Measurements from ENCODE around the gene TOB1.

The TOB1 gene, protein sequence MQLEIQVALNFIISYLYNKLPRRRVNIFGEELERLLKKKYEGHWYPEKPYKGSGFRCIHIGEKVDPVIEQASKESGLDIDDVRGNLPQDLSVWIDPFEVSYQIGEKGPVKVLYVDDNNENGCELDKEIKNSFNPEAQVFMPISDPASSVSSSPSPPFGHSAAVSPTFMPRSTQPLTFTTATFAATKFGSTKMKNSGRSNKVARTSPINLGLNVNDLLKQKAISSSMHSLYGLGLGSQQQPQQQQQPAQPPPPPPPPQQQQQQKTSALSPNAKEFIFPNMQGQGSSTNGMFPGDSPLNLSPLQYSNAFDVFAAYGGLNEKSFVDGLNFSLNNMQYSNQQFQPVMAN

DNA sequence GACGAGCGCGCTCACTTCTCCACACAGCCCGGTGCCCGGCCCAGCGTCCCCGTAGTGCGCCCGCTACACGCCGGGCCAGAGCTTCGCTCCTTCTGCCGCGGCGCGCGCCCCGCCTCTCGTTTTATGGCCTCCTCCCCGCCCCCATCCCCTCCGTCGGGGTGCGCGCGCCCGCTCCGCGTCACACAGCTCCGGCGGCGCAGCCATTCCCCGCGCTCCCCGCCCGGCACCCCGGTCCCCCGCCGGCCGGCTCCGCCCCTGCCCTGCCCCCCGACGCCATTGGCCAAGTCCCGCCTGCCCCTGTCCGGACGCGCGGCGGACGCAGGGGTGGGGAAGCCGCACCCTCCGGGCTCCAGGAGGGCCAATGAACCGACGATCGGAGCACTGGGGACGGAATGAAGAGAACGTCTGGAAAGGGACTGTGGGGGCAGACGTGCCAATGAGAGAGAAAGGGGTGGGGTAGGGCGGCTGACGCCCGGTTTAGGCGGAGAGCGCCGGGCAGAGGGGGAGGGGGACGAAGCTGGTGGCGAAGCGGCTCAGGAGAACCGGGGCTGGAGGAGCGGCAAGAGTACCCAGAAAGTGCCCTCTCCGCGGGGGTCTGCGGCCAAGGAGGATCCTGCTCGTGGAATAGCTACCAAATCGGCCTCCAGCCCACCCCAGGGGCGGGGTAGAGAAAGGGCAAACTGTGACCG is at the start of gene TOB1:
TOB1 (minus strand) TSS at position 94 of the 689 bp plus-strand sequence. CDS start 2,337 bp downstream, outside the sequence.
- peak; percentile 74 for DNase-seq (ENCODE audit: low read depth)

DNA sequence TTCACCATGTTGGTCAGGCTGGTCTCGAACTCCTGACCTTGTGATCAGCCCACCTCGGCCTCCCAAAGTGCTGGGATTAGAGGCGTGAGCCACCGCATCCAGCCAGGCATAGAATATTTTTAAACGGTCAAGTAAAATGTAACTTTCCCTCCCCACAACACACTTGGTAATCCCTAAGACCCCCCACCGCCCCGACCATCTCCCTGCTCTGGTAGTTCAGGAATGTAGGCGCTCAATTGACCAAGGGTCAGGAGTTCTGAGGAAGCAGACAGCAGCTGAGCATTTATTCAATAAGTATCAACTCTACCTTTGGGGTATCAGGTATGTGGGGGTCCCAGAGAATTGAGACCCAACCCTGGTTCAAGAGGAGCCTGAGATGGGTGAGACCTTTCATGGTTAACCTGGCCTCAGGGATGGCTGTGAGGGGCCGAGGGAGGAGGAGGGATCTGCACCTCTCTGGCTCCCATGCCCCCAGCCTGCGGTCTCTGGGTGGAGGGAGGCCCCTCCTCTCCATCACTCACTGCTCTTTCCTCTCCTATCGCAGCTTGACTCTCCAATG is 48.4 kb upstream of the TOB1 start:
- DNase-seq (ENCODE audit: low read depth) = no peak

DNA sequence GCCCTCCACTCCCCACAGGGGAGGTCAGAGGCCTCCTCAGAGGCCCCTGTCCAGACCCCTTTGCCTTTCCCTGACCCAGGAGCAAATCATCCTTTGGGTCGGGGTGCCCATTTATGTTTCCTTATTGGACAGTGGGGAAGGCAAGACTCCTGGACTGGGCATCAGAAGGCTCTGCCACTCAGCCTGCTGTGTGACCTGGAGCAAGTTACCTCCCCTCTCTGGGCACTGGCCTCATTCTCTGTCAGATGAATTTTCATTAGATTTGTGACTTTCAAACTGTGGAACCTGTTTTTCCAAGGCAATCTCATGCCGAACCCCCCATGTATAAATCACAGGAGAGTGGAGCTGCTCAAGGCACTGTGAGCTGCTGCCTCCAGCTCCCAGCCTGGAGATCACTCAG is 47.0 kb upstream of the TOB1 start:
- no peak for DNase-seq (ENCODE audit: low read depth)

DNA sequence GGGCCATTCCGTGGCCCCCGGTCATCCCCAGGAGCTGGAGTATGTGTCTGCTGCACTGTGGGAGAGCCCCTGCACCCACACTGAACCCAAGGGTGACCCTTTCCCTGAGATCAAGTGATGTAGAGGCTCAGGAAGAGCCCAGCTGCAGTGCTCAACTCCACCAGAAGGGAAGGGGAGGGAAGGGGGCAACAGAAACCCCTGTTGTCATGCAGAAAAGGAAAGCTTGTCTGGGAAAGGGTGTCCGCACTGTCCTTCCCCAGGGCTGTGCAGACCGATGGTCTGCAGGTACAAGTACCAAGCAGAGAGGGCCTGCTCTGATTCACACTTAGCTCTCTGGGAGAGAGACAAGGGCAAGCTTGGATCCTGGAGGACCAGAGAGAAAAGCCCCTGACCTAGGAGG is 45.7 kb upstream of the TOB1 start:
- no peak for DNase-seq (ENCODE audit: low read depth)

DNA sequence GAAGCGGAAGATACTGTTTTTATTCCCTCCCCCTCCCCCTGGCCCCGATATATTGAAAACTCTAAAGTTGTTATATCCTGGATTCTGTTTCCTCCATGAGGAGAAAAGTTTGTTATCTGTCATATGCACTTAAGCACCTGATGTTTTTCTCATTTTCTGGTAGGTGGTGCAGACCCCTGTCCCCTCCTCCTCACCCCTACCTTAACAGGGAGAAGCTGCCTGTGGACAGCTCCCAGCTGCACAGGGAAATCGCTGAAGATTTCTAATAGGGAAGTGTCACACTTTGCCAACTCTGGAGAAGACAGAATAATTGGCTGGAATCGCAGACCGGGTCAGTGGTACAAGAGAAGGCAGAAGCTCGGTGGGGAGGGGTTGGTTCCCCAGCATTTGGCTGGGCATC is 45.3 kb upstream of the TOB1 start:
- no peak for DNase-seq (ENCODE audit: low read depth)

DNA sequence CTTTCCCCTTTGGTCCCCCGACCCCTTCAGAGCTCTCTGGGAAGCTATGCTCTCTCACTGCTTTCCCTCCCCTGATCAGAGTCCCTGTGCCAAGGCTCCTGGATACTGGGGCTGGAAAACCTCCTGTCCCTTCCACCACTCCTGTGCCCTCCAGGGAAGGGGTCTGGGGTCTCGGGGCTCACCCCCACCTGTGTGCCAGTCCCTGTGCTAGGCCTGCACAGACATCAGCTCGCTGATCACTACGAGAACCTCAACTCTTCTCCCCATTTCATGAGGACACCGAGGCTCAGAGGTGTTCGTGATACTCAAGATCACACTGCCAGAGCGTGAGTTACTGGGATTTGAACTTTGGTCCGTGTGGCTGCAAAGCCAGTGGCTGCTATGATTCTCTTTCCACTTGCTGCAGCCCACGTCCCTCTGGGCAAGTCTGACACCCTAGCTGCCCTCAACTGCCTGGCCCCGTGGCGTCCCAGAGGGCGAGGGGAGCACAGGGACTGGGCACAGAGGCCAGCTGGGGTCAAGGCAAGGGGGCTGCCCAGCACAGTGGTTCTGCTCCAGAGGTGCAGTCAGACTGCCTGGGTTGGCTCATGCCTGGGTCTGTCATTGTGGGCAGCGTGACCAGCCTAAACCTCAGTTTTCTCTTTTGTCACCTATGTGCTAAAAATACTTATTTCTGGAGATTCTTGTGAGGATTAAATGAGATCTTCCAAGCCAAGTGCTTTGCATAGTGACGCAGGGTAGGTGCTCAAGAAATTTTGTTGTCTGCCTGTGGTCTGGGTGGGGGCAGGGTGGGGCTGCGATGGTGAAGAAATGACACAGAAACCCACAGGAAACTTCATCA is 43.8 kb upstream of the TOB1 start:
- no peak for DNase-seq (ENCODE audit: low read depth)

DNA sequence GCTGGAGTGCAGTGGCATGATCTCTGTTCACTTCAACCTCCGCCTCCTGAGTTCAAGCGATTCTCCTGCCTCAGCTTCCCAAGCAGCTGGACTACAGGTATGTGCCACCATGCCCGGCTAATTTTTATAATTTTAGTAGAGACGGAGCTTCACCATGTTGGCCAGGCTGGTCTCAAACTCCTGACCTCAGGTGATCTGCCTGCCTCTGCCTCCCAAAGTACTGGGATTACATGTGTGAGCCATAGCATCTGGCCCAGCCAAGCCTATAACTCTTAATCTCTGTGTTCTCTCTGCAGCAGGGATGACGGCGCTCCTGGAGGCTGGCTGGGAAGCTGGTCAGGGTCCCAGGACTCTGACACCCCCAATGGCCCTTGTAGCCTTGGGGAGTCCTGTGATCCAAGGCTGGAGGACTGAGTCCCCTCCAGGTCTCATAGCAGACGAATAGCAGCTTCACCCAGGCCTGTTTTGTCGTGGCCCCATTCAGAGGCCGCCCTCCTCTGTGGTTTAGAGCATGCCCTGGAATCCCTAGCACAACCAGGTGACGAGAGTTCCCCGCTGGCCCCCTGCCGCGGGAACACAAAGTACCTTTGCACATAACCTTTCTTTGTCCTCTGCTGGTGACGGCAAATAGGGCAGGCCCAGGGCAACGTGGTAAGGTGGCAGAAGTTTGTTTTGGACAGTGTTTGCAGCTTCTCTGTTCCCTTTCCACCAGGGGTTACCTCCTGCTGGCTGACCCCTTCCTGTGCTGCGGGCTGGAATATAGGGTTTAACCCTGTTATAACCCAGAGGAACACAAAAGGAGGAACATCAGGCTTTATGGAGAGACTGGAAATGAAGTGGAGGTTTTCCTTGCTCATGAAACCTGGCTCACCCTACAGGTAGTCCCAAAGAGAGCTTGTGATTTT is 43.0 kb upstream of the TOB1 start:
- DNase-seq (ENCODE audit: low read depth) = no peak

DNA sequence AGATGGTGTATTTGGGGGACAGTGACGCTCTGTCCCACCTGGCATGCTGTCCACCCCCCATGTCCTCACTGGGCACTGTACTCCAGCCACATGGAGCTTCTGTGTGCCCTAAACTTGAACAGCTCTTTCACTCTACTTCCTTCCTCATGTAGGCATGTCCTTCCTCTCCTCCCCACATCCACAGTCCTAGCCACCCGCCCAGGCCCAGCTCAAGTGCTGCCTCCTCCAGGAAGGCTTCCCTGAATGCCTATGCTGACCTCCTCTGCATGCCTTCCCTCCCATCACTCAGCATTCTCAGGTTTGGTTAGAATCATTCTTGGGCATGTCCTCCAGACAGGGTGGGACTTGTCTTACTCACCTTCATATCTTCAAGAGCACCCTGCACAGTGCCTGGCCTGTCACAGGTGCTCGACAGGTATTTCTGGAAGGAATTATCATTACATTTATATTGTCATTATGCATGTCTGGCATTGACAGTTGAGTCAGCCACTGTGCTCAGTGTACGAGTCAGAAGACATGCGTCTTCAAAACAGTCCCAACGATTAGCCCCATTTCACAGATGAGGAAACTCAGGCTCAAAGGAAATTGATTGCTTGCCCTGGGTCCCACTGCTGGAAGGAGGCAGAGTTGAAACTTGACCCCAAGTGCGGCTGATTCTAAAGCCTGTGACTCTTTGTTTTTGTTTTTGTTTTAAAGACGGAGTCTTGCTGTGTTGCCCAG is 42.1 kb upstream of the TOB1 start:
- no peak for DNase-seq (ENCODE audit: low read depth)

DNA sequence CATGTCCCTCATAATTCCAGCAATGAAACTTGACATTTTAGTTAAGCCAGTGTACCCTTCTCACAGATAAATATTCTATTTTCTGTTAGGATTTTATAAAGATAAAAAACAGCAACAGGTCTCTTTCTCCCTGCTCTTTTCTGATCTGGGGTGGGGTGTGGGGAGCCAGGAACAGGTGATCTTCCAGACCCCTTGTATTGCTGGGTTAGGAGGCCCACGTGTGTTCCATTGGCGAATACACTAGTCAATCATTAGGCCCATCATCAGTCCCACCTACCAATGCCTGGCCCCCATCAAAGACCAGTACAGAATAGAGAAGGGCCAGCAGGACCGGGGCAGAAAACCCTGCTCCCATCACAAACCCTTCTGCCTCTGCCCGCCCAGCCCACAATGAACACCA is 40.3 kb upstream of the TOB1 start:
- DNase-seq (ENCODE audit: low read depth) = no peak

DNA sequence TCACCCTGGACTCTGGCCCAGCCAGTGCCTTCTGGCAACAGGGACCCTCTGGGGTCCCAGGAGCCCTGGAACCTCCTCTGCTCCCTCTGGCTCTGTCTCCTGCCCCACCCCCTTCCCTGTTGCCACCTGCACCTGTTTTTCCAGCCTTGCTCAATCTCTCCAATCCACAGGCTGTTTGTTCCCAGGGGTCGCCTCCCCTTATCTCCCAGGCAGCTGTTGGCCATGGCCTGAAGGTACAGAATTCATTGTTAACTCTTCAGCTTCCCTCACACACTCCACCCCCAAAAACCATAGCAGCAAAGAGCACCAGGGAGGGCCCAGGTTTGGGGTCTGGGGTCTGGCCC is 39.3 kb upstream of the TOB1 start:
- DNase-seq (ENCODE audit: low read depth) = no peak

DNA sequence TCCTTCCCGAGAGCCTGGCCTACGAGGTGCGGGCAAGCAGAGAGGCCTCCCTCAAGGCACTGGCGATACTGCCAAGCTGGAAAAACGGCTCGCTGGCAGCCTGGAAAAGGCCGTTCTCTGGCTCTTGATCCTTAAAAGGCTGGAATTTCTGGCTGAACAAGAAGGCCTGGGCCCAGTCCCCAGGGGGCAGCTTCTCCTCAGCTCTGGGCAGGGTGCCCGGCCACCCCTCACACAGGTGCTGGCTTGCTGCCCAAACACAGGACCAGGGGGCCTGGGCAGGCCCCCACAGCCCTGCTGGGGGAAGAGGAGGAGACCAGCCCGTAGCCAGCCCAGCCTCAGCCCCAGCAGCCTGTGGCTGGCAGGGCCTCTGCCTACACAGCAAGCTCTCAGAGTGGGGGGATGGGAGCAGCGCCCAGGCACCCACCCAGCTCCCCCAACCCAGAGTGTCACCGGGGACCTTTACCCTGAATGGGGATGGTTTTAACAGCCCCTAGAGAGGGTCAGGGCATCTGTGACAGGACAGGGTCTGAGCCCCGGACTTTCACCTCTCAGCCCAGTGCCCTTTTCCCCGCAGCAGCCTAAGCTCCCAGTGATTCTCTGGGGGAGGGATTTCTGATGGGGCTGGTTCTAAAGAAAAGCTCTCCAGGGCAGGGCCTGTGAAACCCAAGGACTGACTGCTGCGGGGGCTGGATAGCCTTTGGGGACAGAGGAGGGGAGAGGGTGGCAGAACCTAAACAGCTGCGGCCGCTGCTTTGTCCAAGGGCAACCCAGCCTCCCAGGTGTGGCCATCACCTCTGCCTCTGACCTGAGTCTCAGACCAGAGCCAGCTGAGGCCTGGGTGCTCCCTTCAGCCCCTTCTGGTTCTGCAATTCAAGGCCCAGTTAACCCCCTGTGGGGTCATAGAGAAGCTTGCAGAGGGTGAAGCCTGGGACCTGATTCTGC is 38.6 kb upstream of the TOB1 start:
- no peak for DNase-seq (ENCODE audit: low read depth)

DNA sequence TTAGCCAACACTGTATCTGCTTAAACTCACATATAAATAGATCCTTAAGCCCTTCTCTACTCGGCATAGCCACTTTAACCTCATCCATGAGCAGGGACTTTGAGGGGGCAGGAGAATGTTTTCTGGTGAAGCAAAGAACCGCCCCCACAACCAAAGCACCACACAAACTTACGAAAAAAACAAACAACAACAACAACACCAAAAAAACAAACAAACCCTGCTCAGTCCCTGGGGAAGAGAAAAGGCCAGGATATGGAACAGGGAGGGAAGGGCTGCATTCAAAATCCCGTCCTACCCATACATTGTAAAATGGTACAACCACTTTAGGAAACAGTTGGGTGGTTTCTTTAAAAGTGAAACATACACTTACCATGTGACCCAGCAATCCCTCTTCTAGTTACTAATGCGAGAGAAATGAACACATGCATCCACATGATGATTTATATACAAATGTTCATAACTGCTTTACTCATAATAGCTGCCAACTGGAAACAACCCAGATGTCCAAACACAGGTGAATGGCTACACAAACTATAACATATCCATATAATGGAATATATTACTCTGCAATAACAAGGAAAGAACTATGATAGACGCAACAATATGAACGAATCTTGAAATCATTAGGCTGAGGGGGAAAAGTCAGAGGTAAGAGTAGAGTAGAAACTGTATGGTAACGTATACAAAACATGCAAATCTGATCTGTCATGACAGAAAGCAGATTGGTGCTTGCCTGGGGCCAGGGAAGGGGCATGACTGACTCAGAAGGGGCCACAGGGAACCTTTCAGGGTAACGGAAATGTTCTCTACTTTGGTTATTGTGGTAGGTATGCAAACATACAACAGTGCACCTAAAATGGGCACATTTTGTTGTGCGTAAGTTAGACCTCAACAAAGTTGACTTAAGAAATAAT is 37.7 kb upstream of the TOB1 start:
- no peak for DNase-seq (ENCODE audit: low read depth)

DNA sequence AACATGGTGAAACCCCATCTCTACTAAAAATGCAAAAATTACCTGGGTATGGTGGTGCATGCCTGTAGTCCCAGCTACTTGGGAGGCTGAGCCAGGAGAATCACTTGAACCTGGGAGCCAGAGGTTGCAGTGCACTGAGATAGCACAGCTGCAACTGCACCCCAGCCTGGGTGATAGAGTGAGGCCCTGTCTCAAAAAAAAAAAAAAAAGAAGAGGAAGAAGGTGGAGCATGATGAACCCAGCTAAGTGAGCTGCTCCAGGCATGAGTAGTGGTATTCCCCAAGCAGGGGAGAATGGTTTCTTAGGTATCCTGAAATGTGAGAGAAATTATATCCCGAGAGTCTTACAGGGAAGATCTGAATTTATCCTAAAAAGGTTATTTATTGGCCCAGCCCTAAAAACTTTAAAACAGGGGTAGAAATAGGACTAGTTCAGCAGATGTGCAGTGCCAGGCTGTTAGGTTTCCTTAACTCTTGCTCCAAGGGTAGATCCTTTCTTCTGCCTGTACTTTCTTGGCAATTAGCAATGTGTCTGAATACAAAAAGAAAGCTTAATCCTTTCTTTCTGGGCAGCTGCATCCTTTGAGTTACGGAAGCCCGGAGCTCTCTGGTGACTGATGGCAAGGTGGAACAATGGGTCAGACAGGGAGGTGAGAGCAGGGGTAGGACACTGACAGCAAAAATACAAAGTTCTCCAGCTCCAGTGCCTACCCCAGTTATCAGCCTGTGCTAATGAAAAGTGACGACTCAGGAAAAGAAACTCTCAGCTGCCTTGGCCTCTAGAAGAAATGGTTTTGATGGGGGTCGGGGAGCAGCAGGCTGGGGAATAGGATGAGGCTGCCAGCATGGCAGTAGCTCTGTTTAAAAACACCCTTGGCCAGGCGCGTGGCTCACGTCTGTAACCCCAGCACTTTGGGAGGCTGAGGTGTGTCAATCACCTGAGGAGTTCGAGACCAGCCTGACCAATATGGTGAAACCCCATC is 36.5 kb upstream of the TOB1 start:
- DNase-seq (ENCODE audit: low read depth) = no peak

DNA sequence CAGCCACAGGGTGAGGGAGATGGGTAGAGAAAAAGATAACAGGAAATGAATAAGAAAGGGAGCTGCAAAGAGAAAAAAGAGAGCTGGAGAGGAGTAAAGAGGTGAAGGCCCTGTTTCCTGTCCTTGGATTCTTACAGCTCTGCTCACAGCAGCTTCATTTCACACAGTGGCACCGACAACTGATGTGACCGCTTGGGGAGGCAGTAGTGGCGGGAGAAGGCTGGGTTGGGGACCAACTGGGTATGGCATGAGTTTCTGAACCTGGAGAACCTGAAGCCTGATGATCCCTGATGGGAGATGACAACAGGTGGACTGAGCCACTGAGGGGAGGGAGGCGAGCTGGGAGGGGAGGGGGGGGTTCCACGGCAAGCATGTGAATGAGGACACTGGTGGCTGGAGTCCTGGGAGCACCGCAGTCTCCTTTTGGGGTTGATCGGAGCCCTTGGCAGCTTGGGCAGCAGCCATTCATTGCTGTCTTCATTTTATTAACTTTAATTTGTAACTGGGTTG is 34.3 kb upstream of the TOB1 start:
- DNase-seq (ENCODE audit: low read depth) = no peak

DNA sequence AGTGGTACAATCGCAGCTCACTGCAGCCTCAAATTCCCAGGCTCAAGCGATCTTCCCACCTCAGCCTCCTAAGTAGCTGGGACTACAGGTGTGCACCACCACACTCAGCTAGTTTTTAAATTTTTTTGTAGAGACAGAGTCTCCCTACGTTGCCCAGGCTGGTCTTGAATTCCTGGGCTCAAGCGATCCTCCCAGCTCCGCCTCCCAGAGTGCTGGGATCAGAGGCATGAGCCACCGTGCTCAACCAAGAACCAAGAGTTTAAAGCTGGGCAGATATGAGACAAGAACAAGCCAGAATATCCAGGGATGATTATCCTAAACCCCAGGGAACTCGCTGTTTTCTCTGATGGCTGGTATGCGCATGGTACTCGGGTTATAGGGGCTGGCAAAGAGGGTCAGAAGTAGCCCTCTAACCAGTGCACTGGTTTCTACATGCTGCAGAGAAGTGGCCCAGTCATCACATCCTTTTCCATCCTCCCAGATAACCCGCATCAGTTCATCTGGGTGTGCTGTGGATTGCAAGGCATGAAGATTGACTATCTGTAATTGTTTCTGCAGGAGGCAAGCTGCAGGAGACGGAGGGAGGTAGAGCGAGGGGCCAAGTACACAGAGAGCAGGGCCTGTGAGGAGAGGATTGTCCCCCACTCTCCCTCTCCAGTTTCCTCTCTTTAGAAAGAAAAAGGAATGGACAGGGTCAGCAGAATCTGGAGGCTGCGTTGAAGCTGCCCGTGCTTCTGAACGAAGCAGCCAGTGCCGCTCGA is 33.6 kb upstream of the TOB1 start:
- no peak for DNase-seq (ENCODE audit: low read depth)

DNA sequence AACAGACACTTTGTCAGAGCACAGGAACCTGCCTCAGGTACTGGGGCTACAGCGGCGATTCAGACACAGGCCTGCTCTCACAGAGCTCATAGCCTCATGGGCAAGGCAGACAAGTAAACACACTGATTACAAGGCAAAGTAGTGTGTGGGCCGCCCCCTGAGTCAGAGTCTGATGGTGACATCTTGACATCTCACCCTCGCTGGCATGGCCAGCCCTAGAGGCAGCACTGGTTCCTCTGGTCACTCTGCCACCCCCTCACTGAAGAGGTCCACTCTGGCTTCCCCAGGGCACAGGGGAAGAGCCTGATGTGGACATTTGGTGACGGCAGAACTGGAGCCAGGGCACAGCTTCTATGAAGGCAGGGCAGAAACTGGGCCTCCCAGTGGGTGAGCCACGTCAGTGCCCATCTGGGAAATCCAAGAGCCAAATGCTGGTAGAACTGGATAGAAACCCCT is 32.9 kb upstream of the TOB1 start:
- no peak for DNase-seq (ENCODE audit: low read depth)

Data from HS-27A (cell line).